ENCODE results near the gene PSMC1. TPM values are rescaled to one million over a fixed set of nuclear protein-coding genes. Genes with fewer than 3 reads are reported as not detected.

PSMC1 gene
- total RNA-seq, 1 donor from 2014 or later: 112 TPM

DNA sequence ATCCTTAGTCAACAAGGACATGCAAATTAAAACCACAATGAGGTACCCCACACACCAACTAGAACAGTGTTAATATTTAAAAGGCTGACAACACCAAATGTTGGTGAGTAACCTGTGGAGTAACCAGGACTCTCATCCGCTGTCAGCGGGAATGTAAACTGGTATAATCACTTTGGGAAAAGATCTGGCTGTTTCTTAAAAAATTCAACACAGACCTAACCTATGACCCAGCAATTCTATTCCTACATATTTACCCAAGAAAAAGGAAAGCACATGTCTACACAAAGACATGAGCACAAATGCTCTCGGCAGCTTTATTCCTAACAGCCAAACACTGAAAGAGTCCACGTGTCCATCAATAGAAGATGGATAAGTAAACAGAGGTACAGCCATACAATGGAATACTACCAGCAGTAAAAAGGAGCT is 48.8 kb downstream of the PSMC1 start:
- H3K27me3 ChIP-seq (ENCODE audit: insufficient read depth, low read length): no peaks in the 10 kb centered on the region
- no peak overlapping the region for H3K4me3 Mint-ChIP-seq (ENCODE audit: unreplicated experiment)

DNA sequence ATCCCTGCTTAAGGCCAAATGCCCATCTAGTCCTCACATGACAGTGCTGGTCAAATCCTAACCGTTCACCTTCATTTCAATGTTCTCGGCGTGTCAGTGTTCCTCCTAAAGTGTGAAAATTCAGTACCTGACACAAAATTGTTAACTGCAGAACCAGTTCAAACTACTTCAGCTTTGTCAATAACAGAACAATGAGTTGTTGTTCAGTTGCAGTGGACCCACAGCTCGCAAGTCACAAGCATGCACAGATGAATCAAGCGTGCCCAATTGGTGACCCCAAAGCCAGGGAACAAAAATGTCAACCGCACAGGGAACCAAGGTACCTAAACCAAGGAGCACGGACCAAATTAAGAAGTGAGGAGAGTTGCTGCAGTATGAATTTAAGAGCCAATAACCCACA is 52.2 kb downstream of the PSMC1 start:
- no peaks in the 10 kb centered on the region for H3K9me3 Mint-ChIP-seq (ENCODE audit: unreplicated experiment)

More for the DNA sequence above, 48.8 kb downstream of the PSMC1 start:
- Histone ChIP-seq H2AFZ (ENCODE audit: low read depth, low read length) (no peak overlapping the region), H3K79me2 (ENCODE audit: insufficient read depth, low read length) (no peaks in the 10 kb centered on the region), H3K4me1 (ENCODE audit: insufficient read depth, low read length) (no peaks in the 10 kb centered on the region), H4K20me1 (ENCODE audit: insufficient read depth, low read length) (no peaks in the 10 kb centered on the region), H3K4me2 (ENCODE audit: low read length) (no peak overlapping the region), H3K9me3 (ENCODE audit: insufficient read depth, low read depth, low read length) (no peaks in the 10 kb centered on the region), H3K4me3 (ENCODE audit: insufficient read depth, low read depth, low read length) (no peak overlapping the region), H3K36me3 (ENCODE audit: insufficient read depth, low read length) (peaks cover 18% of the 10 kb centered on the region), H3K9ac (ENCODE audit: low read length) (no peak overlapping the region), H3K27ac (ENCODE audit: low read depth, low read length) (no peak overlapping the region)
- Mint-ChIP-seq H3K27ac (ENCODE audit: unreplicated experiment) (no peak overlapping the region), H3K9me3 (ENCODE audit: unreplicated experiment) (no peaks in the 10 kb centered on the region), H3K4me1 (ENCODE audit: low read depth, unreplicated experiment) (peaks cover 2% of the 10 kb centered on the region), H3K27me3 (ENCODE audit: low read depth, unreplicated experiment) (no peaks in the 10 kb centered on the region), H3K36me3 (ENCODE audit: low read depth, unreplicated experiment) (peaks cover 11% of the 10 kb centered on the region)
- DNase-seq (ENCODE audit: low read depth) (no peak), FAIRE-seq (no peak)
- TF ChIP-seq, protein P1, sequence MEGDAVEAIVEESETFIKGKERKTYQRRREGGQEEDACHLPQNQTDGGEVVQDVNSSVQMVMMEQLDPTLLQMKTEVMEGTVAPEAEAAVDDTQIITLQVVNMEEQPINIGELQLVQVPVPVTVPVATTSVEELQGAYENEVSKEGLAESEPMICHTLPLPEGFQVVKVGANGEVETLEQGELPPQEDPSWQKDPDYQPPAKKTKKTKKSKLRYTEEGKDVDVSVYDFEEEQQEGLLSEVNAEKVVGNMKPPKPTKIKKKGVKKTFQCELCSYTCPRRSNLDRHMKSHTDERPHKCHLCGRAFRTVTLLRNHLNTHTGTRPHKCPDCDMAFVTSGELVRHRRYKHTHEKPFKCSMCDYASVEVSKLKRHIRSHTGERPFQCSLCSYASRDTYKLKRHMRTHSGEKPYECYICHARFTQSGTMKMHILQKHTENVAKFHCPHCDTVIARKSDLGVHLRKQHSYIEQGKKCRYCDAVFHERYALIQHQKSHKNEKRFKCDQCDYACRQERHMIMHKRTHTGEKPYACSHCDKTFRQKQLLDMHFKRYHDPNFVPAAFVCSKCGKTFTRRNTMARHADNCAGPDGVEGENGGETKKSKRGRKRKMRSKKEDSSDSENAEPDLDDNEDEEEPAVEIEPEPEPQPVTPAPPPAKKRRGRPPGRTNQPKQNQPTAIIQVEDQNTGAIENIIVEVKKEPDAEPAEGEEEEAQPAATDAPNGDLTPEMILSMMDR (IDR thresholded peaks at IDR 0.05; ENCODE audit: insufficient read depth, low read depth, low read length): no peak
- no peak for TF ChIP-seq EZH2 (IDR thresholded peaks at IDR 0.05; ENCODE audit: insufficient read depth, low read length)

DNA sequence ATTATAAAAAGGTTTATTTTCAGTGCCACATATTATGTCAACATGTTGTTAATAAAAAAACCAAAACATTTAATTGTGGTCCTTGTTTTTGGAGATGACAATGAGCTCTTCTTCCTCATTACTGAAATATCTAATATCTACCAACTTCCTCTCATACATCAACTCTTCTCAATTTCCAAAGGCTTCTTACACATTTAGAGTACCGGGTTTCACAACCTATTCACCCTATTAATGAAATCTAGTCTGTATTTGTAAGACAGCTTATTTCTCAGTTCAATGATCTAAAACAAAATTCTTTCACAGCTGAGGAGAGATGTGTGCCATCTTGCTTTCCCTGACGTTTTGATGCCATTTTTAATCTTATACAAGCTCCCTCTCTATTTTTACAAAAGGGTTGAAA is 60.9 kb downstream of the PSMC1 start:
- Histone ChIP-seq H3K9ac (ENCODE audit: low read length) (no peak overlapping the region), H3K27me3 (ENCODE audit: insufficient read depth, low read length) (no peaks in the 10 kb centered on the region), H3K79me2 (ENCODE audit: insufficient read depth, low read length) (peaks cover 16% of the 10 kb centered on the region), H3K4me2 (ENCODE audit: low read length) (no peak overlapping the region), H3K27ac (ENCODE audit: low read depth, low read length) (no peak overlapping the region), H3K9me3 (ENCODE audit: insufficient read depth, low read depth, low read length) (peaks cover 2% of the 10 kb centered on the region), H3K4me3 (ENCODE audit: insufficient read depth, low read depth, low read length) (no peak overlapping the region), H3K36me3 (ENCODE audit: insufficient read depth, low read length) (peaks cover 12% of the 10 kb centered on the region), H3K4me1 (ENCODE audit: insufficient read depth, low read length) (no peaks in the 10 kb centered on the region), H2AFZ (ENCODE audit: low read depth, low read length) (no peak overlapping the region), H4K20me1 (ENCODE audit: insufficient read depth, low read length) (peaks cover 14% of the 10 kb centered on the region)
- TF ChIP-seq, protein P1 (IDR thresholded peaks at IDR 0.05; ENCODE audit: insufficient read depth, low read depth, low read length): no peak
- TF ChIP-seq EZH2 (IDR thresholded peaks at IDR 0.05; ENCODE audit: insufficient read depth, low read length): no peak
- no peaks in the 10 kb centered on the region for H3K27me3 Mint-ChIP-seq (ENCODE audit: low read depth, unreplicated experiment)
- peaks cover 19% of the 10 kb centered on the region for H3K36me3 Mint-ChIP-seq (ENCODE audit: low read depth, unreplicated experiment)
- DNase-seq (ENCODE audit: low read depth) (no peak), FAIRE-seq (no peak)
- no peak overlapping the region for H3K4me3 Mint-ChIP-seq (ENCODE audit: unreplicated experiment)
- no peak overlapping the region for H3K27ac Mint-ChIP-seq (ENCODE audit: unreplicated experiment)
- no peaks in the 10 kb centered on the region for H3K9me3 Mint-ChIP-seq (ENCODE audit: unreplicated experiment)
- no peaks in the 10 kb centered on the region for H3K4me1 Mint-ChIP-seq (ENCODE audit: low read depth, unreplicated experiment)

More for the DNA sequence above, 52.2 kb downstream of the PSMC1 start:
- H2AFZ ChIP-seq (ENCODE audit: low read depth, low read length): no peak overlapping the region
- FAIRE-seq: no peak
- TF ChIP-seq EZH2 (IDR thresholded peaks at IDR 0.05; ENCODE audit: insufficient read depth, low read length): no peak
- TF ChIP-seq, protein P1 (IDR thresholded peaks at IDR 0.05; ENCODE audit: insufficient read depth, low read depth, low read length): no peak
- no peaks in the 10 kb centered on the region for H3K9me3 ChIP-seq (ENCODE audit: insufficient read depth, low read depth, low read length)
- peaks cover 19% of the 10 kb centered on the region for H3K36me3 Mint-ChIP-seq (ENCODE audit: low read depth, unreplicated experiment)
- H3K27me3 ChIP-seq (ENCODE audit: insufficient read depth, low read length): no peaks in the 10 kb centered on the region
- H3K36me3 ChIP-seq (ENCODE audit: insufficient read depth, low read length): peaks cover 27% of the 10 kb centered on the region
- H3K79me2 ChIP-seq (ENCODE audit: insufficient read depth, low read length): no peaks in the 10 kb centered on the region
- no peak overlapping the region for H3K9ac ChIP-seq (ENCODE audit: low read length)
- H3K27me3 Mint-ChIP-seq (ENCODE audit: low read depth, unreplicated experiment): no peaks in the 10 kb centered on the region
- no peak overlapping the region for H3K4me3 ChIP-seq (ENCODE audit: insufficient read depth, low read depth, low read length)
- no peaks in the 10 kb centered on the region for H3K4me1 Mint-ChIP-seq (ENCODE audit: low read depth, unreplicated experiment)
- no peaks in the 10 kb centered on the region for H3K4me1 ChIP-seq (ENCODE audit: insufficient read depth, low read length)
- no peaks in the 10 kb centered on the region for H4K20me1 ChIP-seq (ENCODE audit: insufficient read depth, low read length)
- no peak for DNase-seq (ENCODE audit: low read depth)
- H3K27ac Mint-ChIP-seq (ENCODE audit: unreplicated experiment): no peak overlapping the region
- H3K4me3 Mint-ChIP-seq (ENCODE audit: unreplicated experiment): no peak overlapping the region
- H3K27ac ChIP-seq (ENCODE audit: low read depth, low read length): no peak overlapping the region
- no peak overlapping the region for H3K4me2 ChIP-seq (ENCODE audit: low read length)
